Ectodermal cell (in vitro differentiated cells): Measurements from ENCODE around the gene TEX47. TPM values are rescaled to one million over a fixed set of nuclear protein-coding genes. Genes with fewer than 3 reads are reported as not detected.

ENCODE experiments used
- H3K27ac ChIP-seq: 2 replicates; pipeline ENCODE4 v1.7.0; 2013; ENCODE audit warnings: mild to moderate bottlenecking, low read depth, low read length; ENCODE audit not compliant: insufficient read depth, poor library complexity, severe bottlenecking
- H3K27me3 ChIP-seq: 2 replicates; pipeline ENCODE4 v1.7.0; 2013; ENCODE audit warnings: mild to moderate bottlenecking, low read length; ENCODE audit not compliant: insufficient read depth, control insufficient read depth, poor library complexity, severe bottlenecking
- H3K36me3 ChIP-seq: one replicate; pipeline ENCODE4 v1.7.0; 2013; ENCODE audit warnings: low read length; ENCODE audit not compliant: control insufficient read depth, insufficient read depth
- H3K4me1 ChIP-seq: one replicate; pipeline ENCODE4 v1.7.0; 2013; ENCODE audit warnings: low read length; ENCODE audit not compliant: control insufficient read depth, insufficient read depth
- H3K4me3 ChIP-seq: 2 replicates; pipeline ENCODE4 v1.7.0; 2013; ENCODE audit warnings: low read depth, low read length, control low read depth; ENCODE audit not compliant: insufficient read depth
- H3K9me3 ChIP-seq: 2 replicates; pipeline ENCODE4 v1.7.0; 2013; ENCODE audit warnings: mild to moderate bottlenecking, low read length, moderate library complexity; ENCODE audit not compliant: control insufficient read depth
- WGBS, 2 experiments: methylation state at CpG; one replicate each; pipeline ENCODE4 v1.1.7; 2013; ENCODE audit warnings: missing lambda C conversion rate in 2 of 2; 5-methylcytosine and 5-hydroxymethylcytosine counted together
- polyA plus RNA-seq, 4 experiments: library from polyadenylated mRNA; stranded (reverse); fragments of 50-300 nt; gene quantifications; one replicate each; pipeline ENCODE4 v1.2.3, GENCODE V29; 2013

The TEX47 gene
- not detected for polyA plus RNA-seq (2013, experiment 1 of 4)
- not detected for polyA plus RNA-seq (2013, experiment 2 of 4)
- polyA plus RNA-seq (2013, experiment 3 of 4) = not detected
- not detected for polyA plus RNA-seq (2013, experiment 4 of 4)

DNA sequence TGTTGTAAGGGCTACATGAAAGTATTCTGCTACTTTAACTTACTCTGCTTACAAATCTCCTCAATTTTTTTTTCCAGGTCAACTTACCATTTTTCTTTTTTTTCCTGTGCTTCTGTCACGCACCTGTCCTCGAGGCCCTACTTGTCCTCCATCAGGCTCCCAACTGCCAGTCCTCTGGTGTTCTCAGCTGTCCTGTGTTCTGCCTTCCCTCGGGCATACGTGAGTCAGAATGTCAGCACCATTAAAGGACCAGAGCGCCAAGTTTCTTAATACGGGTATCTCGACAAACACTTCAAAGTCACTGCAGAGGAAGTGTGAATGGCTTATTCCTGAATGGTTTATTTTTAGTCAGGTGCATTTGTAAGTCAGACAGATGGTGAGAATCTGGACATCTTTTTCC, at the start of gene TEX47:
TSS of gene TEX47 (minus strand) at position 185 of the 400 bp plus-strand sequence. CDS start 795 bp downstream, outside the sequence.
- Histone ChIP-seq H3K4me3 (no peak within 1 kb of the TSS), H3K9me3 (no peaks in the 10 kb centered on the region), H3K4me1 (no peaks in the 10 kb centered on the region), H3K27me3 (no peaks in the 10 kb centered on the region), H3K36me3 (no peaks in the 10 kb centered on the region), H3K27ac (no peak within 1 kb of the TSS)
- 93 to 97% methylated on average over 7 of the region's 7 CpGs for WGBS, 2 experiments

- 81 to 83% methylated on average over 1 to 12 of the region's 12 CpGs for WGBS, 2 experiments
- Histone ChIP-seq H3K4me1 (no peaks in the 10 kb centered on the region), H3K27me3 (no peaks in the 10 kb centered on the region), H3K27ac (no peak overlapping the region), H3K36me3 (no peaks in the 10 kb centered on the region), H3K9me3 (no peaks in the 10 kb centered on the region), H3K4me3 (no peak overlapping the region)
These were observed 49.6 kb upstream of the TEX47 start for GRCh38 chr7:88845091-88845490.

GRCh38 chr7:88842201-88842600, 46.7 kb upstream of the TEX47 start:
- no peaks in the 10 kb centered on the region for H3K4me1 ChIP-seq
- H3K4me3 ChIP-seq = no peak overlapping the region
- no peak overlapping the region for H3K27ac ChIP-seq
- H3K27me3 ChIP-seq = no peaks in the 10 kb centered on the region
- H3K36me3 ChIP-seq = no peaks in the 10 kb centered on the region
- no peaks in the 10 kb centered on the region for H3K9me3 ChIP-seq

- Histone ChIP-seq H3K9me3 (no peaks in the 10 kb centered on the region), H3K27me3 (no peaks in the 10 kb centered on the region), H3K4me3 (no peak overlapping the region), H3K4me1 (no peaks in the 10 kb centered on the region), H3K36me3 (no peaks in the 10 kb centered on the region), H3K27ac (no peak overlapping the region)
- WGBS, 2 experiments = 0 to 20% methylated on average over 1 to 2 of the region's 3 CpGs
These were observed 39.7 kb upstream of the TEX47 start for GRCh38 chr7:88835147-88835728.

DNA sequence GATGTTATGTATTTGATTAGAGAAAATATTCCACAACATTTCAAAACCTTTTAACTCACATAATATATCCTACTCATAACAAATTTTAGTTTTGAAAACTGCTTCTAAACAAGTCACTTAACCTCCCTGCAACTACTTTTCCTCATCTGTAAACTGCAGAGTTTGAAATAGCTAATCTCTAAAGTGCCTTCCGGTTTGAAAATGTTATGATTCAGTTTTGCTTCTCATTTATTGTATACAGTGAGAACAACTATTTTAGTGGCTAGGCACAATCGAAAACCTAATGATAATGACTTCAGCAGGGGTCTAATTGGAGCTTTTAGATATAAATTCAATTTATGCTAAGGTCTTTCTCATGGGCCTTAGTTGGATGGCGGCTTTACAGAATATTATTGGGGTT, 30.7 kb upstream of the TEX47 start:
- no peaks in the 10 kb centered on the region for H3K4me1 ChIP-seq
- no peak overlapping the region for H3K27ac ChIP-seq
- H3K9me3 ChIP-seq = no peaks in the 10 kb centered on the region
- H3K4me3 ChIP-seq = no peak overlapping the region
- no peaks in the 10 kb centered on the region for H3K36me3 ChIP-seq
- H3K27me3 ChIP-seq = no peaks in the 10 kb centered on the region
- WGBS, 2 experiments = 97 to 100% methylated on average over 2 to 3 of the region's 3 CpGs

DNA sequence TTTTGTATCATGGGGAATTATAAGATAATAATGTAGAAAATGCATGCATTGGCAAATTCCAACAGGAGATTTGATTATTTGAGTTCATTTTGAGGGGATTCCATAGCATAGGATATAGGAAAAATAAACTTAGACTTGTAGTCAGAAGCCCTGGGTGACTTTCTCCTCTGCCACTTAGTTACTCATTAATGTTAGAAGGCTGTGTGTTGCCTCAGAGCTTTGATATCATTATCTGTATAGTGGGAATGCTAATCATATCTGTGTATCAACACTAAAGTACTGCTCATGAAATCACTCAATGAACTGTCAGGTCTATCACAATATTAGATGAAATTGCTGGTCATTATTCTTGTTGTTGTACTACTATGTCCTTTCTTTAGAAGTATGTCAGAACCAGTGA, 23.0 kb upstream of the TEX47 start:
- H3K9me3 ChIP-seq = no peaks in the 10 kb centered on the region
- no peak overlapping the region for H3K4me3 ChIP-seq
- no peak overlapping the region for H3K27ac ChIP-seq
- no peaks in the 10 kb centered on the region for H3K4me1 ChIP-seq
- no peaks in the 10 kb centered on the region for H3K27me3 ChIP-seq
- no peaks in the 10 kb centered on the region for H3K36me3 ChIP-seq

- Histone ChIP-seq H3K27me3 (no peaks in the 10 kb centered on the region), H3K4me3 (no peak overlapping the region), H3K27ac (no peak overlapping the region), H3K4me1 (no peaks in the 10 kb centered on the region), H3K9me3 (no peaks in the 10 kb centered on the region), H3K36me3 (no peaks in the 10 kb centered on the region)
- WGBS, 2 experiments = 93 to 100% methylated on average over 1 of the region's 2 CpGs
These were observed 10.9 kb upstream of the TEX47 start for GRCh38 chr7:88806280-88807037.

GRCh38 chr7:88801046-88801445, 5.5 kb upstream of the TEX47 start:
- no peak overlapping the region for H3K4me3 ChIP-seq
- H3K9me3 ChIP-seq = no peaks in the 10 kb centered on the region
- 63 to 76% methylated on average over 2 to 3 of the region's 3 CpGs for WGBS, 2 experiments
- no peak overlapping the region for H3K27ac ChIP-seq
- no peaks in the 10 kb centered on the region for H3K4me1 ChIP-seq
- no peaks in the 10 kb centered on the region for H3K36me3 ChIP-seq
- no peaks in the 10 kb centered on the region for H3K27me3 ChIP-seq

DNA sequence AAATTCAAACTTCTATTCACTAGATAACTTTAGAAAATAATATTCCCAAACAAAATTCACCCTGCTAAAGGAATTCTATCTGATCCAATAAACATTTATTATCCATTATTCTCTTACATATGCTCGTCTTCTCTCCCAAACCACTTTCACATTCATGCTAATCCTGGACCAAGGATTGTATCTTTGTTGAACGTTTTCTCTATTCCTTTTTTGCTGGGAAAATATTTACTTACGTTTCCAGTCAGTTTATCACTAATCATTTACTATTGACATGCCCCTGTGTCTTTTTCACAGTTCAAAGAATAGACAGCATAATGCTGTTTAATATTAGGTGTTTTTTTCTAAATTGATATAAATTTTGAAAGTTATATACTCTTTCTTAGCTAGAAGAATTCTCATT, 3.2 kb downstream of the TEX47 start:
- Histone ChIP-seq H3K4me1 (no peaks in the 10 kb centered on the region), H3K4me3 (no peak overlapping the region), H3K27ac (no peak overlapping the region), H3K9me3 (no peaks in the 10 kb centered on the region), H3K27me3 (no peaks in the 10 kb centered on the region), H3K36me3 (no peaks in the 10 kb centered on the region)
- WGBS, 2 experiments = 91 to 95% methylated on average over 3 of the region's 3 CpGs

DNA sequence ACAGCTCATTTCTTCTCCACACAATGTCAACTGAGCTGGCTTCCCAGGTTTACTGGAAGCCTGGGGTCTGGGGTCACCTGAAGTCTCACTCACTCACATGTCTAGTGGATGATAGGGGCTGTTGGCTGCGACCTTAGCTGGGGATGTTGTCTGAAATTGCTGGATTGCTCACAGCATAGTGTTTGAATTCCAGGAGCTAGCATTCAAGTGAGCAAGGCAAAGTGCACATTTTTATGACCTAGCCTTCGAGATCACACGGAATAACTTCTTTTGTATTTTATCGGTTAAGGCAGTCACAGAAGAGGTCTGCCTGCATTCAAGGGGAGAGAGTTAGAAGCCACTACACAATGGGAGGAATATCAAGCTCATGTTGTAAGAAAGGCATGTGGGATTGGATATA, 3.6 kb downstream of the TEX47 start:
- H3K4me1 ChIP-seq = no peaks in the 10 kb centered on the region
- H3K27ac ChIP-seq = no peak overlapping the region
- no peaks in the 10 kb centered on the region for H3K27me3 ChIP-seq
- WGBS, 2 experiments = 94 to 98% methylated on average over 4 of the region's 4 CpGs
- H3K36me3 ChIP-seq = no peaks in the 10 kb centered on the region
- no peaks in the 10 kb centered on the region for H3K9me3 ChIP-seq
- H3K4me3 ChIP-seq = no peak overlapping the region
